NCI-H2081 (cell line): ENCODE measurements around the gene OR13J1.
A peak's percentile ranks its signal among the peaks of the same experiment; 100 is the strongest.

Source experiments
- DNase-seq, 2 experiments: peaks; one replicate each; lab custom pipeline; 2025; lab: John Stamatoyannopoulos, UW

OR13J1 gene

GRCh38 chr9:35832814-35833213 is 37.4 kb downstream of the OR13J1 start:
- DNase-seq: no peak

DNA sequence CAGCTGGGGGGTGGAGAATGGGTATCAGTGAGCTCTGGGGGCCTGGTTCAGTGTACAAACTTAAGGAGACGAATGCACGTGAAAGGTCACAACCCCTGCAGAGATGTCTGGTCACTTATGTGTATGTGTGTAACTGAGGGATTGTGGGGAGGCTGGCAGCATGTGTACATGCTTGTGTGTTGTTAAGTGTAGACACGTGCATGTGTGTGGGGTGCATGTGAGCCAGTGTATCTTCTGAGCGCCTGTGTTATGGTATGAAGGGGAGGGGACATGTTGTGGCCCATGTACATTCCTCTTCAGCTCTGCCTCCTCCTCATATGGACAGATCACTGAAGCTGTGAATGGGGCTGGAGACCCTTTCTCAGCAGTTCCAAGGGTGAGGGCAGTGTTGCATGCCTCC is 39.2 kb downstream of the OR13J1 start:
- DNase-seq: no peak

DNA sequence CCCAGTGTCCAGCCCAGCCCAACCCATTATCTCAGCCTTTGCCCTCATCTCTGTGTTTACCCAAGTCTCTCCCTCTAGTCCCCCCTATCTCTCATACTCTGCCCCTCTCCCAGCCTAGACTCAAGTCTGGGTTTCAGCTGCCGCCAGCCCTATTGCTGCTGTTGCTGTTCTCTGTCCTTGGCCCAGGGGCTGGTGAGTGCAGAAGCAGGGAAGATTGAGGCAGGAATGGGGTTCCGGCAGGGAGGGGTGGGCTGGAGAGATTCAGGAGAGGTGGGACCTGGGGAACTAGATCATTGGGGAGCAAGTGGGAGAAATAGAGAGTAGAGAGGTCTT is 40.5 kb downstream of the OR13J1 start:
- no peak for DNase-seq

DNA sequence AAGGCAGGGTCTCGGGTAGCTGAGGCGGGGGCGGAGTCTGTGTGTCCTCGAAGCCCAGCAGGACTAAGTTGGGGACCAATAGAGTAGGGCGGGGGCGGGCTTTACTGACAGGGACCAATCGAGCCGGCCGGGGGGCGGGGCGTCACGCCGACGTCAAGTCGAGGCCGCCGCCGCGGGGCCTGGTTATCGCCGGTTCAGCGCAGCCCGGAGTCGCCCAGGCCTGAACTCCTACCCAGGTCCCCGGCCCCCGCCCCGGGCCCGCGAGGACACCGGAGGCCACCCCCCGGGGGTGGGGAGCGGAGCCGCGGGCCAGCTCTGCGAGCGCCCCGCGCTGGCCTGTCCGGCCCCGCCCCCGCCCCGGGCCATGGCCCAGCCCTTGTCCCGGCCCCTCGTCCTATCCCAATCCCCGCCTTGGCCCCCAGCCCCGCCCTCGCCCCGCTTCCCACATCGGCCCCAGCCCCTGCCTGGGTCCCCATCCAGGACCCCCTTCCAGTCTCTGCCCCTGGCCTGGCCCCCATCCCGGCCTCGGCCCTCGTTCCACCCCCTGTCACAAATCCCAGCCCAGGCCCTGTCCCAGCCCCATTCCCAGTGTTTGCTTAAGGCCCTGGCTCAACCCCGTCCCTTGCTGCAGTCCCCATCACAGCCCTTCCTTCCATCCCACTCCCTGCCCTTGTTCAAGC is 41.0 kb downstream of the OR13J1 start, which contains the start of gene TMEM8B:
Gene TMEM8B (plus strand): TSS at position 145 of the 680 bp plus-strand sequence. CDS start 220 bp downstream, at position 365.
- peak; percentile 93 for DNase-seq

- DNase-seq: no peak
Observed at GRCh38 chr9:35828716-35829083, 41.5 kb downstream of the OR13J1 start, which contains the start of gene FAM221B. FAM221B (minus strand) TSS chr9:35828732; CDS start chr9:35826161, 2,571 bp downstream.

DNA sequence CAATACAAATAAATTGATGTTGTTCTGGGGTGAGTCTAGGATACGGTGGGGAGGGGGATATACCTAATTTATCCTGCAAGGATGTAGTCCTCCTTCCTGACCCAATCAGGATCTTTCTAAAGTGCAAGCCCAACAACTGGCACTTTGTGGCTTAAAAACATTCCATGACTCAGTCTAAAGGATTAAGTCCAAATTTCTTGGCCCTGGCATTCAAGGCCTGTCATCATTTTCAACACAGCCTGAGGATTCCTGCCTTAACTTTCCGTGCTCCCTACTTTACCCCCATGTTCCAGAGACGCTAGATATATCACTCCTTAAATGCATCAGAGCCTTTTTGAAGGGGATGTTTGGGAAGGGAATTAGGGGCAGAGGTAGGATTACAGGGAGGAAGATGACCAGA is 42.7 kb downstream of the OR13J1 start:
- DNase-seq: no peak

- DNase-seq: peak; percentile 48 to 62
Observed at GRCh38 chr9:35826071-35826701, 44.0 kb downstream of the OR13J1 start.

DNA sequence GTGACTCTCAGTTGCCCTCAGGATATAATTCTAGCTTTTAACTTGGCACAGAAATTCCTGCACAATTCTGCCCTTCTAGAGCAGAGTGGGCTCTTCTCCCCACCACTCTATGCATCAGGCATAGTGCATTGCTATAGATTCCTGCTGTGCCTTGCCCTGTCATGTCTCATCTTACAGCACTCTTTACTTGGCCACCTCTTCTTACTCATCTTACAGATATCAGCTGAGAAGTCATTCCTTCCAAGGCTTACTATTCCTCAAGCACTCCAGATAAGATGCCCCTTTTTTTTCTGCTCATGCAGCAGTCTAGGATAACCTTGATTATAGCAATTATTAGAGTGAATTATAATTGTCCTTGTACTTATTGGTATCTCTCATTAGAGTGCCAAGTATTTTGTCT is 47.3 kb downstream of the OR13J1 start:
- DNase-seq: no peak

- DNase-seq: no peak
Observed at GRCh38 chr9:35820076-35820475, 50.1 kb downstream of the OR13J1 start.
